OCI-LY3 (cell line): ENCODE results near the gene PSKH1.

ENCODE experiments used
- H2AFZ ChIP-seq: fragments of 200-600, 300-600 bp; shearing (Covaris generic); 2 replicates; pipeline ENCODE4 v1.6.0; 2014; ENCODE audit warnings: antibody characterized with exemption, low read depth, low read length
- H3K27ac ChIP-seq: fragments of 200-600, 300-600 bp; sonication (generic); 2 replicates; pipeline ENCODE4 v1.5.1; 2014; ENCODE audit warnings: mild to moderate bottlenecking, low read length, moderate library complexity, mixed read lengths
- H3K27me3 ChIP-seq: fragments of 200-600, 300-600 bp; sonication (generic); 2 replicates; pipeline ENCODE4 v1.6.1; 2014; ENCODE audit warnings: low read depth, low read length, mixed read lengths
- H3K36me3 ChIP-seq: fragments of 200-600, 300-600 bp; sonication (generic); replicated peaks from 2 replicates; pipeline ENCODE3; 2014; ENCODE audit warnings: low read depth, low read length, mixed read lengths
- H3K4me1 ChIP-seq: fragments of 300-600, 200-600 bp; sonication (generic); 2 replicates; pipeline ENCODE4 v1.6.1; 2014; ENCODE audit warnings: low read length, mixed read lengths
- H3K4me2 ChIP-seq: fragments of 200-600, 300-600 bp; sonication (generic); 2 replicates; pipeline ENCODE4 v1.6.1; 2014; ENCODE audit warnings: low read length, mixed read lengths
- H3K4me3 ChIP-seq: fragments of 300-600, 200-600 bp; sonication (generic); 2 replicates; pipeline ENCODE4 v1.5.1; 2014; ENCODE audit warnings: antibody characterized with exemption, mild to moderate bottlenecking, low read length, moderate library complexity
- H3K79me2 ChIP-seq: fragments of 300-600, 200-600 bp; shearing (Covaris generic); 2 replicates; pipeline ENCODE4 v1.6.1; 2014; ENCODE audit warnings: mild to moderate bottlenecking, low read length, mixed read lengths
- H3K9ac ChIP-seq: fragments of 300-600, 200-600 bp; shearing (Covaris generic); 2 replicates; pipeline ENCODE4 v1.6.0; 2014; ENCODE audit warnings: mild to moderate bottlenecking, low read length, moderate library complexity
- H3K9me3 ChIP-seq: fragments of 200-600, 300-600 bp; shearing (Covaris generic); 2 replicates; pipeline ENCODE4 v1.6.1; 2014; ENCODE audit warnings: low read length, mixed read lengths; ENCODE audit not compliant: insufficient read depth
- H4K20me1 ChIP-seq: fragments of 200-600, 300-600 bp; sonication (generic); 2 replicates; pipeline ENCODE4 v1.6.1; 2016; ENCODE audit warnings: low read length, mixed read lengths; ENCODE audit not compliant: insufficient read depth
- CTCF ChIP-seq: fragments of 200-600, 300-600 bp; sonication (generic); IDR thresholded peaks from 2 replicates; pipeline ENCODE4 v1.5.1; 2014; ENCODE audit warnings: antibody characterized with exemption, low read length, low read depth
- EZH2phosphoT487 ChIP-seq: fragments of 200-600 bp; shearing (Covaris generic); IDR thresholded peaks from 2 replicates; pipeline ENCODE4 v1.6.1; 2018; ENCODE audit warnings: antibody characterized with exemption, mixed run types, low read depth

The PSKH1 gene

GRCh38 chr16:67917852-67918236 is 24.8 kb downstream of the PSKH1 start:
- H3K4me1 ChIP-seq: no peaks in the 10 kb centered on the region
- no peaks in the 10 kb centered on the region for H3K27me3 ChIP-seq
- H3K9me3 ChIP-seq: no peaks in the 10 kb centered on the region
- no peak overlapping the region for H3K27ac ChIP-seq
- TF ChIP-seq EZH2phosphoT487 (no peak), CTCF (no peak)
- H3K9ac ChIP-seq: no peak overlapping the region
- H4K20me1 ChIP-seq: peaks cover 3% of the 10 kb centered on the region; the same call in 1 of the 2 replicates
- H3K4me2 ChIP-seq: no peak overlapping the region
- no peaks in the 10 kb centered on the region for H3K36me3 ChIP-seq
- H3K79me2 ChIP-seq: no peaks in the 10 kb centered on the region
- H3K4me3 ChIP-seq: no peak overlapping the region
- H2AFZ ChIP-seq: no peak overlapping the region

- Histone ChIP-seq H3K27ac (no peak overlapping the region), H2AFZ (no peak overlapping the region), H4K20me1 (peaks cover 3% of the 10 kb centered on the region; the same call in 1 of the 2 replicates), H3K79me2 (no peaks in the 10 kb centered on the region), H3K36me3 (no peaks in the 10 kb centered on the region), H3K4me3 (no peak overlapping the region), H3K27me3 (no peaks in the 10 kb centered on the region), H3K9me3 (no peaks in the 10 kb centered on the region), H3K4me1 (no peaks in the 10 kb centered on the region), H3K4me2 (no peak overlapping the region), H3K9ac (no peak overlapping the region)
- TF ChIP-seq CTCF: no peak
- TF ChIP-seq EZH2phosphoT487: no peak
Observed at GRCh38 chr16:67919622-67920221, 26.7 kb downstream of the PSKH1 start.

GRCh38 chr16:67922221-67922620 is 29.2 kb downstream of the PSKH1 start:
- no peak overlapping the region for H3K27ac ChIP-seq
- H2AFZ ChIP-seq: no peak overlapping the region
- H3K9me3 ChIP-seq: no peaks in the 10 kb centered on the region
- no peak for TF ChIP-seq CTCF
- TF ChIP-seq EZH2phosphoT487: no peak
- peaks cover 3% of the 10 kb centered on the region; the same call in 1 of the 2 replicates for H4K20me1 ChIP-seq
- H3K9ac ChIP-seq: no peak overlapping the region
- no peaks in the 10 kb centered on the region for H3K36me3 ChIP-seq
- H3K27me3 ChIP-seq: no peaks in the 10 kb centered on the region
- no peak overlapping the region for H3K4me2 ChIP-seq
- H3K4me1 ChIP-seq: no peaks in the 10 kb centered on the region
- no peak overlapping the region for H3K4me3 ChIP-seq
- H3K79me2 ChIP-seq: no peaks in the 10 kb centered on the region

GRCh38 chr16:67922740-67923139 is 29.7 kb downstream of the PSKH1 start:
- Histone ChIP-seq H3K27ac (no peak overlapping the region), H3K4me3 (no peak overlapping the region), H3K9me3 (no peaks in the 10 kb centered on the region), H3K4me1 (no peaks in the 10 kb centered on the region), H3K9ac (no peak overlapping the region), H3K27me3 (no peaks in the 10 kb centered on the region), H2AFZ (no peak overlapping the region), H3K36me3 (no peaks in the 10 kb centered on the region), H3K79me2 (no peaks in the 10 kb centered on the region), H4K20me1 (peaks cover 3% of the 10 kb centered on the region; the same call in 1 of the 2 replicates), H3K4me2 (no peak overlapping the region)
- TF ChIP-seq CTCF (no peak), EZH2phosphoT487 (no peak)
